SH-SY5Y (cell line): ENCODE measurements around the gene ANGPTL3.

Experiments used
- GATA2 ChIP-seq: IDR thresholded peaks from 2 replicates; pipeline ENCODE4 v1.6.1; 2011; ENCODE audit warnings: mild to moderate bottlenecking, low read depth, low read length
- GATA3 ChIP-seq: IDR thresholded peaks from 2 replicates; pipeline ENCODE4 v1.6.1; 2011; ENCODE audit warnings: low read depth, mild to moderate bottlenecking, low read length, moderate library complexity

ANGPTL3 gene

GRCh38 chr1:62612770-62613169 is 15.4 kb downstream of the ANGPTL3 start:
- TF ChIP-seq GATA2 (no peak), GATA3 (no peak)

- TF ChIP-seq GATA2 (no peak), GATA3 (no peak)
These were observed 16.0 kb downstream of the ANGPTL3 start for GRCh38 chr1:62613325-62613727.

GRCh38 chr1:62613890-62614289 is 16.6 kb downstream of the ANGPTL3 start:
- TF ChIP-seq GATA2 (no peak), GATA3 (no peak)

- TF ChIP-seq GATA3 (no peak), GATA2 (no peak)
These were observed 24.6 kb downstream of the ANGPTL3 start for GRCh38 chr1:62621907-62622306.

- TF ChIP-seq GATA2 (no peak), GATA3 (no peak)
These were observed 28.1 kb downstream of the ANGPTL3 start for GRCh38 chr1:62625415-62625814.

GRCh38 chr1:62628506-62628905 is 31.2 kb downstream of the ANGPTL3 start:
- TF ChIP-seq GATA3: no peak
- TF ChIP-seq GATA2: no peak

- TF ChIP-seq GATA3 (no peak), GATA2 (no peak)
These were observed 40.2 kb downstream of the ANGPTL3 start for GRCh38 chr1:62637392-62638105.

GRCh38 chr1:62643283-62643682 is 46.0 kb downstream of the ANGPTL3 start:
- TF ChIP-seq GATA3 (no peak), GATA2 (no peak)

GRCh38 chr1:62652387-62652786 is 55.1 kb downstream of the ANGPTL3 start:
- TF ChIP-seq GATA3 (no peak), GATA2 (no peak)

- TF ChIP-seq GATA2 (no peak), GATA3 (no peak)
These were observed 57.4 kb downstream of the ANGPTL3 start for GRCh38 chr1:62654744-62655143.
